ENCODE measurements around the gene ZNF777. TPM values are rescaled to one million over a fixed set of nuclear protein-coding genes. Genes with fewer than 3 reads are reported as not detected.
A peak's percentile ranks its signal among the peaks of the same experiment; 100 is the strongest.

ZNF777 gene
- total RNA-seq, 1 experiment from 2014 or later: 15.6 TPM

DNA sequence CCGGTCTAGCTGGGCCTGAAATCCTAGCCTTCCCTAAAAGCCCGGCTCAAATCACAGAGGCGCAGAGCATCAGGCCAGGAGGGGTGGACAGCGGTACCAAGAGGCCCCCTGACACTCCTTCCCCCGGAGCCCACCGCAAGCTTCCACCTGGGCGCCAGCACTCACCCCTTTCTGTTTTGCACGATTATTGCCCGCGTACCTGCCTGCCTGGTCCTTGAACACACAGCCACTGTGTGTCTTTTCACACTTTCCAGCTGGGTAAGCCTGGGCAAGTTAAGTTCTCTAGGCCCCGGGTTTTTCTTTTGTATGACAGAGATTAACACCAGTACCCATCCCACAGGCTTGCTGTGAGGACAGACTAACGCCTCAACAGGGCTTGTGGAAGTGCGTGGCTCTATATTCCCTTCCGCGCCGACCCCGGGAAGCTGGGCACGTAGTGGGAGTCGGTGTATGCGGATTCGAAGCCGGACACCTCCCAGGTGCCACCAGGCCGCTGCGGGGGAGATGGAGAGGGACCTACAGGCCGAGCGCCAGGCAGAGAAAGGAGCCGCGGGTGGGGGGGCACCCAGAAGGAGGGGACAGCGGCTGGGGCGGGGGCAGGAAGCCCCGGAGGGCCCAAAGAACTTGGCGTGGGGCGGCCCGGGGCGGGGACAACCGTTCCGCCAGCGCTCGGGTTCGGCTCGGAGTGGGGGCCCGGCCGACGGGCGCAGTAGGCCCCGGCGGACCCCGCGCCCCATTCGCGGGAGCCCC is 36.0 kb upstream of the ZNF777 start:
- Histone ChIP-seq H2AFZ (ENCODE audit: low read length) (no peak overlapping the region), H3K79me1 (ENCODE audit: insufficient read depth, low read depth, low read length, poor library complexity, severe bottlenecking) (peaks cover 2% of the 10 kb centered on the region), H4K8ac (replicated peaks; ENCODE audit: insufficient read length, low read depth, low read length) (no peak overlapping the region), H2BK12ac (ENCODE audit: insufficient read length, low read depth, low read length) (no peak overlapping the region), H3K79me2 (ENCODE audit: insufficient read depth, low read length) (peaks cover 4% of the 10 kb centered on the region; the same call in 1 of the 2 replicates), H3K4me1 (ENCODE audit: insufficient read depth, low read length) (no peaks in the 10 kb centered on the region; the same call in 1 of the 2 replicates), H3K56ac (ENCODE audit: insufficient read length, low read depth, low read length) (no peak overlapping the region), H2BK15ac (ENCODE audit: low read depth, low read length) (no peak overlapping the region), H3T11ph (ENCODE audit: low read length) (no peak overlapping the region), H3K27ac (ENCODE audit: insufficient read length, low read depth, low read length) (no peak overlapping the region), H2AK5ac (ENCODE audit: insufficient read length, low read length) (no peak overlapping the region), H2BK120ac (ENCODE audit: low read depth, low read length, poor library complexity, severe bottlenecking) (no peak overlapping the region), H3K14ac (ENCODE audit: insufficient read depth, low read length) (no peak overlapping the region), H2BK5ac (ENCODE audit: insufficient read length, low read length) (no peak overlapping the region), H3K23me2 (ENCODE audit: insufficient read length, low read depth, low read length, poor library complexity, severe bottlenecking) (peaks cover 7% of the 10 kb centered on the region), H4K91ac (ENCODE audit: insufficient read length, low read depth, low read length) (no peak overlapping the region), H3K4me2 (ENCODE audit: insufficient read depth, insufficient read length, low read length) (peak overlapping the region; percentile 85), H4K20me1 (ENCODE audit: control insufficient read depth, insufficient read depth, insufficient read length) (no peaks in the 10 kb centered on the region), H2BK20ac (ENCODE audit: low read depth, low read length, poor library complexity, severe bottlenecking) (no peak overlapping the region), H3K9ac (ENCODE audit: extremely low read depth, insufficient read length, low read length) (peak overlapping the region; percentile 79), H3K18ac (ENCODE audit: insufficient read length, low read depth, low read length) (no peak overlapping the region), H3K23ac (ENCODE audit: insufficient read length, low read depth, low read length) (no peak overlapping the region), H4K5ac (ENCODE audit: insufficient read length, low read depth, low read length) (no peak overlapping the region), H3K27me3 (ENCODE audit: insufficient read depth, low read length) (peaks cover 4% of the 10 kb centered on the region; the same call in 1 of the 2 replicates), H3K9me3 (ENCODE audit: control insufficient read depth, low read depth, low read length) (no peaks in the 10 kb centered on the region), H3K4ac (ENCODE audit: low read depth, low read length) (no peak overlapping the region)
- H3K36me3 Mint-ChIP-seq (ENCODE audit: insufficient read depth in 1 of 3, low read depth in 3 of 3): peaks cover 21 to 27% (median 24%) of the 10 kb centered on the region in 3 experiments
- H3K9me3 Mint-ChIP-seq: no peaks in the 10 kb centered on the region; a peak in 2 of 5 replicates
- no CpG with 5 or more reads among the region's 51 CpGs for whole genome bisulfite sequencing (ENCODE audit: extremely low coverage, insufficient read length, low lambda C conversion rate)
- peak overlapping the region; percentile 91 to 95 for H3K4me3 Mint-ChIP-seq
- TF ChIP-seq, protein P1, sequence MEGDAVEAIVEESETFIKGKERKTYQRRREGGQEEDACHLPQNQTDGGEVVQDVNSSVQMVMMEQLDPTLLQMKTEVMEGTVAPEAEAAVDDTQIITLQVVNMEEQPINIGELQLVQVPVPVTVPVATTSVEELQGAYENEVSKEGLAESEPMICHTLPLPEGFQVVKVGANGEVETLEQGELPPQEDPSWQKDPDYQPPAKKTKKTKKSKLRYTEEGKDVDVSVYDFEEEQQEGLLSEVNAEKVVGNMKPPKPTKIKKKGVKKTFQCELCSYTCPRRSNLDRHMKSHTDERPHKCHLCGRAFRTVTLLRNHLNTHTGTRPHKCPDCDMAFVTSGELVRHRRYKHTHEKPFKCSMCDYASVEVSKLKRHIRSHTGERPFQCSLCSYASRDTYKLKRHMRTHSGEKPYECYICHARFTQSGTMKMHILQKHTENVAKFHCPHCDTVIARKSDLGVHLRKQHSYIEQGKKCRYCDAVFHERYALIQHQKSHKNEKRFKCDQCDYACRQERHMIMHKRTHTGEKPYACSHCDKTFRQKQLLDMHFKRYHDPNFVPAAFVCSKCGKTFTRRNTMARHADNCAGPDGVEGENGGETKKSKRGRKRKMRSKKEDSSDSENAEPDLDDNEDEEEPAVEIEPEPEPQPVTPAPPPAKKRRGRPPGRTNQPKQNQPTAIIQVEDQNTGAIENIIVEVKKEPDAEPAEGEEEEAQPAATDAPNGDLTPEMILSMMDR (conservative IDR thresholded peaks at IDR 0.05): no peak
- H3K4me1 Mint-ChIP-seq: peaks cover 10 to 14% of the 10 kb centered on the region in 2 experiments
- peak overlapping the region; percentile 72 to 85 (median 79); a peak in 3 of 7 replicates for H3K27ac Mint-ChIP-seq
- H3K27me3 Mint-ChIP-seq (ENCODE audit: low read depth): peaks cover 36% of the 10 kb centered on the region
- DNase-seq: no peak

Data from H9 (cell line).